Measurements from ENCODE around the gene ATP2B2. TPM values are rescaled to one million over a fixed set of nuclear protein-coding genes. Genes with fewer than 3 reads are reported as not detected.

The ATP2B2 gene
- total RNA-seq, 2 experiments from 2014 or later: 0.06 TPM; not detected in 1

DNA sequence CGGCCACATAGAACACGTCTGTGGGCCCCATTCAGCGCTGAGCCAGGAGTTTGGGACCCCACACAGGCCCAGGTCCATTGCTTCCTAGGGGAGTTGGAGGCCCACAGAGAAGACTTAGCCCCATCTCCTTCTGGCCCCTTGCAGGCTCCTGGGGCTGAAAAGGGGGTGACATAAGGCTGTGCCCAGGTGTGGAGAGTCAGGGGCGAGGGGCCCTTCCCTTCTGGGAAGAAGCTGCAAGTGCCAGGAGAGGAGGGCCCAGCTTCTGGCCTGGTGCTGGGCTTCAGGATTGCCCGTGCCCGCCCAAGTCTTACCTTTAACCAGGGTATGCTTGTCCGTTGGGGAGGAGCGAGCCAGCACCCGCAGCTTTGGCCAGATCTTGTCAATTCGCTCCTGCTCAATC lies 155.6 kb downstream of the ATP2B2 start:
- CTCF ChIA-PET (ENCODE audit: unreplicated experiment): interaction anchor here (0.6 kb wide), 1 partner anchor 12 kb away, joined by 3 read pairs; no protein-coding TSS in a partner anchor
- Histone ChIP-seq H3K9me3 (ENCODE audit: low read length) (no peaks in the 10 kb centered on the region), H3K27ac (ENCODE audit: low read depth, low read length, poor library complexity, severe bottlenecking) (no peak overlapping the region), H3K36me3 (ENCODE audit: insufficient read depth, low read length) (no peaks in the 10 kb centered on the region), H3K4me1 (ENCODE audit: insufficient read depth, low read length, poor library complexity, severe bottlenecking) (peaks cover 52% of the 10 kb centered on the region), H3K79me2 (ENCODE audit: insufficient read depth, low read depth, low read length) (no peaks in the 10 kb centered on the region), H2AFZ (ENCODE audit: low read length) (no peak overlapping the region), H3K9me2 (ENCODE audit: insufficient read depth, low read length) (no peaks in the 10 kb centered on the region), H4K20me1 (ENCODE audit: insufficient read depth, low read length) (no peaks in the 10 kb centered on the region), H3K4me3 (ENCODE audit: low read depth, low read length, poor library complexity, severe bottlenecking) (no peak overlapping the region), H3K4me2 (ENCODE audit: low read length) (no peak overlapping the region)
- POLR2A ChIA-PET: no interaction called here
- BruUV-seq (replicated peaks): no TSS peak
- TF ChIP-seq CTCF (conservative IDR thresholded peaks at IDR 0.05; ENCODE audit: low read length) (no peak), EZH2phosphoT487 (IDR thresholded peaks at IDR 0.05; ENCODE audit: borderline replicate concordance, low read depth, low read length) (no peak)
- no peak for DNase-seq (ENCODE audit: low spot score)
- intact Hi-C loops (cut with micrococcal nuclease; ENCODE audit: unreplicated experiment): loop anchor here (5.0 kb wide), 1 partner anchor 112 kb away; no protein-coding TSS in a partner anchor

- H3K4me1 ChIP-seq (ENCODE audit: insufficient read depth, low read length, poor library complexity, severe bottlenecking): peaks cover 45% of the 10 kb centered on the region
- H3K36me3 ChIP-seq (ENCODE audit: insufficient read depth, low read length): no peaks in the 10 kb centered on the region
- ChIA-PET POLR2A (interaction anchor here (0.5 kb wide), 1 partner anchor 78 kb away, joined by 3 read pairs; no protein-coding TSS in a partner anchor), CTCF (ENCODE audit: unreplicated experiment) (no interaction called here)
- H3K9me2 ChIP-seq (ENCODE audit: insufficient read depth, low read length): no peaks in the 10 kb centered on the region
- H3K27ac ChIP-seq (ENCODE audit: low read depth, low read length, poor library complexity, severe bottlenecking): no peak overlapping the region
- intact Hi-C loops (cut with micrococcal nuclease; ENCODE audit: unreplicated experiment): no loop called here
- no peaks in the 10 kb centered on the region for H3K9me3 ChIP-seq (ENCODE audit: low read length)
- TF ChIP-seq EZH2phosphoT487 (IDR thresholded peaks at IDR 0.05; ENCODE audit: borderline replicate concordance, low read depth, low read length) (no peak), CTCF (conservative IDR thresholded peaks at IDR 0.05; ENCODE audit: low read length) (no peak)
- H2AFZ ChIP-seq (ENCODE audit: low read length): no peak overlapping the region
- H3K79me2 ChIP-seq (ENCODE audit: insufficient read depth, low read depth, low read length): no peaks in the 10 kb centered on the region
- DNase-seq (ENCODE audit: low spot score): no peak
- no TSS peak for BruUV-seq (replicated peaks)
- H3K4me3 ChIP-seq (ENCODE audit: low read depth, low read length, poor library complexity, severe bottlenecking): no peak overlapping the region
- no peak overlapping the region for H3K4me2 ChIP-seq (ENCODE audit: low read length)
- H4K20me1 ChIP-seq (ENCODE audit: insufficient read depth, low read length): no peaks in the 10 kb centered on the region
These were observed 157.0 kb downstream of the ATP2B2 start for GRCh38 chr3:10348404-10348721.

DNA sequence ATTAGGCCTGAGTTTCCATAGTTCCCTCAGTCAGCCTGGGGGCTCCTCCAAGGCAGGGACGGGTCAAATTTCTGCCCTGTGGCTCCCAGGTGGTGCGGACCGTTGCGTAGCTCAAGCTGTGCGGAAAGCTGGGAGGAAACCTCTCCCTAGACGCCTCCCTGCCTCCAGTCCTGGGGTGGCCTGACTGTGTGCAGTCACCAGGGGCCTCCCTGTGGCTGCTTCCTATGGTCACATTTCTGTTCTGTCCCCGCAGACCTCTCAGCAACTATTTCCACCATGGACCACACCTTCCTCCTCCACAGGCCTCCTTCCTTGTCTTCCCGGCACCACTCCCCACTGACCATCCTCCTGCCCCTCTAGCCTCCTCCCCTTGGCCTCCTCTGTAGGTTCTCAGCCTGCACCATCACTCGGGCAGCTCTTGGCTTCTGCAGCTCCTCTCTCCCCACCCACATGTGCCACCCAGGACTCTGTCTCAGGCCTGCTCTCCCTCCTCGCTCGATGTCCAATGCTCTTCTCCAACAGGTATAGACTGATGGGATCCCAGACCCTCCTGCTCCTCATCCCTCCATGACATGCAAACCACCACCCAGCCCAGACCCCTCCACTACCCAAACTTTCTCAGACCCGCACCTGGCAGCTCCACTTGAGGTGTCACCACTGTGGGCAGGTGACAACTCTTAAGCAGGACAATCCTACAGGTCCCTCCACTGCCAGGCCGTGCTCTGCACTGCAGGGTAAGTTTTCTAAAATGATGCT lies 157.6 kb downstream of the ATP2B2 start:
- POLR2A ChIA-PET: interaction anchor here (0.5 to 0.7 kb wide), 2 partner anchors 79 to 332 kb away, joined by 3 to 4 read pairs; no protein-coding TSS in a partner anchor
- Histone ChIP-seq H3K4me3 (ENCODE audit: low read depth, low read length, poor library complexity, severe bottlenecking) (no peak overlapping the region), H2AFZ (ENCODE audit: low read length) (no peak overlapping the region), H3K9me3 (ENCODE audit: low read length) (no peaks in the 10 kb centered on the region), H4K20me1 (ENCODE audit: insufficient read depth, low read length) (no peaks in the 10 kb centered on the region), H3K4me2 (ENCODE audit: low read length) (no peak overlapping the region), H3K9me2 (ENCODE audit: insufficient read depth, low read length) (no peaks in the 10 kb centered on the region), H3K79me2 (ENCODE audit: insufficient read depth, low read depth, low read length) (no peaks in the 10 kb centered on the region), H3K36me3 (ENCODE audit: insufficient read depth, low read length) (no peaks in the 10 kb centered on the region), H3K4me1 (ENCODE audit: insufficient read depth, low read length, poor library complexity, severe bottlenecking) (peaks cover 39% of the 10 kb centered on the region), H3K27ac (ENCODE audit: low read depth, low read length, poor library complexity, severe bottlenecking) (no peak overlapping the region)
- DNase-seq (ENCODE audit: low spot score): no peak
- TF ChIP-seq EZH2phosphoT487 (IDR thresholded peaks at IDR 0.05; ENCODE audit: borderline replicate concordance, low read depth, low read length) (no peak), CTCF (conservative IDR thresholded peaks at IDR 0.05; ENCODE audit: low read length) (no peak)
- BruUV-seq (replicated peaks): no TSS peak
- CTCF ChIA-PET (ENCODE audit: unreplicated experiment): interaction anchor here (1.0 kb wide), 1 partner anchor 393 kb away, joined by 3 read pairs; no protein-coding TSS in a partner anchor
- intact Hi-C loops (cut with micrococcal nuclease; ENCODE audit: unreplicated experiment): no loop called here
